ENCODE results near the gene S100A11.

The S100A11 gene

DNA sequence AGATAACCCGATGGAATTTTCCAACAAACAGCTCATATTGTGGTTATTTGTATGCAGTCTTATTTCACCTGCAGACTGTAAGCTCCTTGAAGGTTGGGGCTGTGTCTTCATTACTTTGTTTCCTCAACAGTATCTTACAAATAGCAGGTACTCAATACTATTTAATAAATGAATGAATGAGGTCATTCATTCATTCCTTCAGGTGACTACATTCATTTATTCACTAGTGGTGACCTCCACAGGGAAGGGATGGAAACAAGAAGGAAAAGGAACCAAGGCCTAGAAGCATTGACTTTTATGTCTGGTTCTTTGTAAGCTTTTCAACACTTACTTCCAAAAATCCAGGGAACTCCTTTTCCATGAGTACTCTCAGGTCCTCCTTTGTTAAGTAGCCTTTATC is 51.0 kb downstream of the S100A11 start:
- no peak for DNase-seq (ENCODE audit: low read depth in 2 of 2, low spot score in 1 of 2)

DNA sequence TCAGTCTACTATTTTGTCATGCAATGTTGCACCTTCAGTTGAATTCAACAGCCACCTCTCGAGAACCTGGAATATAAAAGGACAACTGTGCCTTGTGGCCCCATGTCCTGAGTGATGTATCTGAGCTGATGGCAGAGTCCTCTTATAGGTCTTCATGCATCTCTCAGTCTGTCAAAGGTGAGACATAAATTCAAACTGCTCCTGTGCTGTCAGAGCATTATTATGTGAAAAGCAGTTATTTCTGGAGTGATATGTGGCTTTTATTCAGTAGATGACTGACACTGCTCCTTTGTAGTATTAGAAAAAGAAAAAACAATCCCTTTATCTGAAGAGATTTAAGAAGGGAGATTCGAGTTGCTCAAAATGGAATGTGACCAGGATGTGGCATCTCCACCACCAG is 51.5 kb downstream of the S100A11 start:
- DNase-seq (ENCODE audit: low read depth in 2 of 2, low spot score in 1 of 2) = no peak

DNA sequence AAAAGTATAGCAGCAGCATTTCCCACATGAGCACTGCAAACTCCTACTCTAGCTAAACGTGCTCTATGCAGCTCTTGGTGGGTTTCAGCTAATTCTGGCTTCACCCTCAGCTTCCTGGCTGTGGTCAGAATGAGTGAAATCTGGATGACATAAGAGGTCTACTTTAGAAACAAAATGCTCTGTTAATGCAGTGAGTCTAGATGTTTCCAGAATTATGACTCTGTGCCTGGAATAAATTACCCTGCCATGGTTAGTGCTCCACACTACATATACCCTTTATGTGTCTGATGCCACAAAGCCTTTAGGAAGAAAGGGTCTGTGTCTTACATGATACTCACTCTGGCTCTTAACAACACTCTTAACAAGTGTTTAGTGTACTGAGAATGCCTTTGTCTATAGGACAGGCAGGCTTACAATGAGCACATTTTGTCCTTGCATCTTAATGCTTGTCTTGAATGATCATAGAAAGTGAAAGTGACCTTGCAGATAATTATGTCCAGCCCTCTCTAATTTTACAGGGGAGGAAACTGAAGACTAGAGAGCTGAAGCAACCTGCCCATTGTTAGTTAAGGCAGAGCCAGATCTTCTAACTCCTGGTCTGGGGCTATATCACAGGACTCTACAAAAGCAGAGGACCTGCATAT is 52.4 kb downstream of the S100A11 start:
- DNase-seq (ENCODE audit: low read depth in 2 of 2, low spot score in 1 of 2) = peak in 1 of 2 donors; percentile 7

Measured in stimulated activated CD8-positive, alpha-beta memory T cell treated with anti-CD3 and anti-CD28 coated beads, Interleukin-4, amount 100 ng/mL, for 4 hours (primary cell).